GM21526 (cell line): ENCODE data around the gene ZNF722.
"Not testable (repeated sequence)": the region's sequence is repeated elsewhere in the genome, so short reads cannot be mapped to it uniquely, and the experiment has no call there.

ENCODE experiments used
- ATAC-seq: cut with Tn5 transposase; IDR thresholded peaks from one replicate; pipeline ENCODE4 v1.9.1; 2021; ENCODE audit warnings: moderate library complexity; ENCODE audit not compliant: unreplicated experiment, low FRiP score

ZNF722 gene

DNA sequence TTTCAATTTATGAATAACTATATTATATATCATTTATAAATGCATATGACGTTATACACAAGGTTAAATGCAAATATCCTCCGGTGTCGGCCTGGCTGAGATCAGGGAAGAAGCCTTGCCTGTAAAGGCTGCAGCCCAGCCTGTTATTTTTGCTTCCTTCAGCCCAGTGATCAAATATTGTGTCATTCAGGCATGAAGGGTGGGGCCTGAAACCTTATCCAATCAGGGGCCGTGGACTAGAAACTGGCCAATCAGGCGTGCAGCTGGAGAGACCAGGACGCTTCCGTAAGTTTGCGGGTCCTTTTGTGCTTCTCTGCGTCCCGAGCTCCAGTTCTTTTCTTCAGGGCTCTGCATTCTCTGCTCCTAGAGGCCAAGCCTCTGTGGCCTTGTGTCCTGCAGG lies at the start of gene ZNF722:
Gene ZNF722, plus strand, starts transcription at position 301 of the 400 bp plus-strand sequence. CDS start 113 bp downstream, outside the sequence.
- ATAC-seq: no peak

DNA sequence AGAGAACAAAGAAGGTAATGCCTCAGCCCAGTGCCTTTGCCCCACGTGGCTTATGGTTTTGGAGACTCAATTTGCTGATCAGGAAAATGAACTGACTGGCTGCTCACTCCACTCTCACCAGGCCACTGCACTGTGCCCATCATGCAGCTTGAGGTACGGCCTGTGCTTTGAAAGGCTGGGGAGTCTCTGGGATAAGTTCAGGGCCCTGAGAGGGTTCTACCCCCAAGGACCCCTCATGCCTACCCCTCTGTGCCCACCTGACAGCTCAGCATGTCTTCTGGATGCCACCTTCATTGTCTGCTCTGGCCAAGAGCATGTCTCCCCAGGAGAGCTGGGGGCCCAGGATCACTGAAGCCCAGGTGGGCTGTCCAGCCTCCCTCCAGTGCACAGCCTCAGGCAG lies 45.5 kb upstream of the ZNF722 start:
- no peak for ATAC-seq

DNA sequence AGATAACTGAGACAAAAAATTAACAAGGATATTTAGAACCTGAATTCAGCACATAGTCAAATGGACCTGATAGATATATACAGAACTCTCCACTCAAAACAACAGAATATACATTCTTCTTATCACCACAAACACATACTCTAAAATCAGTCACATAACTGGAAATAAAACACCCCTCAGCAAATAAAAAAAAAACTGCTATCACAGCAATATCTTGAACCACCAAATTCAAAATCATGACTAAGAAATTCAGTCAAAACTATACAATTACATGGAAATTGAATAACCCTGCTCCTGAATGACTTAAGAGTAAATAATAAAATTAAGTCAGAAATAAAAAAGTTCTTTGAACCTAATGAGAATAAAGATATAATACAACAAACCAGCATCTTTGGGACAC lies 30.0 kb upstream of the ZNF722 start:
- no peak for ATAC-seq

DNA sequence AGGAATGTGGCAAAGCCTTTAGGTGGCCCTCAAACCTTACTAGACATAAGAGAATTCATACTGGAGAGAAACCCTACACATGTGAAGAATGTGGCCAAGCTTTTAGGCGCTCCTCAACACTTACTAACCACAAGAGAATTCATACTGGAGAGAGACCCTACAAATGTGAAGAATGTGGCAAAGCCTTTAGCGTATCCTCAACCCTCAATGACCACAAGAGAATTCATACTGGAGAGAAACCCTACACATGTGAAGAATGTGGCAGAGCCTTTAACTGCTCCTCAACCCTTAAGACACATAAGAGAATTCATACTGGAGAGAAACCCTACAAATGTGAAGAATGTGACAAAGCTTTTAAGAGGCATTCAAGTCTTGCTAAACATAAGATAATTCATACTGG lies 16.8 kb downstream of the ZNF722 start:
- not testable (repeated sequence) for ATAC-seq

DNA sequence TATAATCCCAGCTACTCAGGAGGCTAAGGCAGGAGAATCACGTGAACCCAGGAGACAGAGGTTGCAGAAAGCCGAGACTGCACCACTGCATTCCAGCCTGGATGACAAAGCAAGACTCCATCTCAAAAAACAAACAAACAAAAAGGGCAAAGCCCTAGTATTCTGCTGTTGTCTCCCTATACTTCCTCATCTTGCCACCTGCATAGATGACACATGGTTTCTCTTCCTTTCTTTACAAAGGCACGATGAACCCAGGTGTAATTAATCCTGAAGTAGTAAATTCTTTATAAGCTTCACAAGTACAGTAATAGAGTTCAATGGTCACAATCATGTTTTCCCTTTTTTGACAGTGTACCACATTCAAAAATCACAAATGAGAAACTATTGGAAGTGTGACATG lies 36.7 kb downstream of the ZNF722 start:
- no peak for ATAC-seq

DNA sequence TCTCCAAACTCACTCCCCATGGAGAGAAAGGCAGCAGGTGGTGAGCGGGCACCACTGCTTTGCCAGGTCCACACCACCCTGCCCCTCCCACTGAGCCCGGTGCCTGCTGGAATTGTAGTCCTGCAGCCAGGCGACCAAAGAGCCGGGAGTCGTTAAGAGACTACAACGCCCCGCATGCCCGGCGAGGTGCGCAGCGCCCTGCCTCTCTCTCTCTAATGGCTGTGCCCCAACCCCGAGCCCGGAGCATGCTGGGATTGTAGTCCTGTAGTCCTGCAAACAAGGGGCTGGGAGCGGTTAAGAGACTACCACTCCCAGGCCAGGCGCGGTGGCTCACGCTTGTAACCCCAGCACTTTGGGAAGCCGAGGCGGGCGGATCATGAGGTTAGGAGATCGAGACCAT lies 38.4 kb downstream of the ZNF722 start:
- ATAC-seq: no peak

DNA sequence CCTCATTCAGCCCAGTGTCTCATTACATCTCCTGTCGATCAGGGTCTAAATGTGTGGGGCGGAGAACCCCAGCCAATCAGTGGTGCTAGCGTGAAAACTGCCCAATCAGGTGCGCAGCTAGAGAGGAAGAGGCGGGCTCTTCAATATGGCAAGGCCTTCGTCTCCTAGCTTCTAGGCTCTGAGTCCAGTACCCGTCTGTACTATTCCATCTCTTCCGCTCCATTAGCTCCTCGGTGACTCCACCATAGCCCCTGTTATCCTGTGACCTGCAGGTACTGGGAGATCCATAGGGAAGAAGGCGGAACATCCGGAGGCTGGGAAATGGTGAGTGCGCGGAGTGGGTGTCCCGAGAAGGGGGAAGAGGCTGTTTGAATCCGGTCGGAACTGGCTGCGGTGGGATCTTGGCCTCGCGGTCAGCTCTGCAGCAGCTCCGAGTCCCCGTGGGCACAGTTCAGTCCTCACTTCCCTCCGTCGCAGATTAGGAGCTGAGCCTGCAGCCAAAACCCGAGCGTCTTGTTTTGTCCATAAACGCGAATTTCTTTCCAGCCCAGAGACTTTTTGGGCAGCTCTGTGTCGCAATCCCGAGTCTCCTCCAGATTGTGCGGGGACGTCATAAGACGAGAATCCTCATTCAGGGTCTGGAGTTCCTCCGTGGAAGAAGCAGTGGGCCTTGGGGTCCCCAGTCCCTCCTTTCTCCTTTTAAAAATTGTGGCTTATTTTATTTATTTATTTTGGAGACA lies 46.8 kb downstream of the ZNF722 start, which contains the start of gene ZNF727:
Gene ZNF727, plus strand, starts transcription at position 134 of the 740 bp plus-strand sequence. Its CDS starts 188 bp downstream, at position 322.
- no peak for ATAC-seq

DNA sequence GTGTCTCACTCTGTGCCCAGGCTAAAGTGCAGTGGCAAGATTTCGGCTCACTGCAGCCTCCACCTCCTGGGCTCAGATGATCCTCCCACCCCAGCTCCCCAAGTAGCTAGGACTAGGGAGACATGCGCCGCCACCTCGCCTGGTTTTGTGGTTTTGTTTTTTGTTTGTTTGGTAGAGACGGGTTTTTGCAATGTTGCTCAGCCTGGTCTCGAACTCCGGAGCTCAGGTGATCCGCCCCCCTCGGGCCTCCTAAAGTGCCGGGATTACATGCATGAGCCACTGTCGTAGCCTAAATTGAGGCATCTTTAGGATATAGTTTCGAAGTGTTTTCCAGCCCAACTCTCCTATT lies 47.4 kb downstream of the ZNF722 start:
- no peak for ATAC-seq
